HepG2 (cell line): ENCODE results near the gene CD72. TPM values are rescaled to one million over a fixed set of nuclear protein-coding genes. Genes with fewer than 3 reads are reported as not detected.

Experiments
- EP300 ChIP-seq, 3 experiments: sonication (generic) in 1 of 3; formaldehyde crosslinking in 1 of 3; IDR thresholded peaks; 2 replicates each; pipeline versions ENCODE4 v1.5.1 to v1.6.1; 2011 to 2020; ENCODE audit warnings: low read depth in 2 of 3, low read length in 2 of 3, borderline replicate concordance in 1 of 3, improper control_type of control experiment in 1 of 3, mild to moderate bottlenecking in 1 of 3, missing genetic modification reagents in 1 of 3, moderate library complexity in 1 of 3
- FOXM1 ChIP-seq: sonication (generic); formaldehyde crosslinking; IDR thresholded peaks from 2 replicates; pipeline ENCODE4 v1.5.0; 2020; ENCODE audit warnings: missing genetic modification reagents
- HNRNPL ChIP-seq: fragments of 200-400 bp; formaldehyde crosslinking; IDR thresholded peaks from 2 replicates; pipeline ENCODE4 v1.6.1; 2017; ENCODE audit warnings: mild to moderate bottlenecking, low read depth, low read length
- JDP2 ChIP-seq: sonication (generic); formaldehyde crosslinking; IDR thresholded peaks from 2 replicates; pipeline ENCODE4 v1.8.1; 2022; ENCODE audit warnings: missing genetic modification reagents, borderline replicate concordance
- LCORL ChIP-seq, 2 experiments: fragments of 450-650 bp in 1 of 2; sonication (generic) in 1 of 2; formaldehyde crosslinking in 1 of 2; IDR thresholded peaks; 2 replicates each; pipeline versions ENCODE4 v1.5.0 to v1.6.1; 2017 to 2020; ENCODE audit warnings: antibody characterized with exemption in 1 of 2, missing genetic modification reagents in 1 of 2
- MAFF ChIP-seq: IDR thresholded peaks from 2 replicates; pipeline ENCODE4 v1.6.1; 2011; ENCODE audit warnings: low read depth, low read length, improper control_type of control experiment
- NFRKB ChIP-seq: fragments of 450-650 bp; IDR thresholded peaks from 2 replicates; pipeline ENCODE4 v1.6.1; 2017
- U2AF2 ChIP-seq: fragments of 200-400 bp; formaldehyde crosslinking; IDR thresholded peaks from 2 replicates; pipeline ENCODE4 v1.6.1; 2017; ENCODE audit warnings: low read depth, mild to moderate bottlenecking, low read length
- ZEB1 ChIP-seq: IDR thresholded peaks from 2 replicates; pipeline ENCODE4 v1.6.1; 2012; ENCODE audit warnings: mild to moderate bottlenecking, low read depth, inconsistent platforms; ENCODE audit not compliant: insufficient replicate concordance
- ZFP36L1 ChIP-seq: sonication (generic); formaldehyde crosslinking; IDR thresholded peaks from 2 replicates; pipeline ENCODE4 v1.8.0; 2022; ENCODE audit warnings: mild to moderate bottlenecking, missing genetic modification reagents, moderate library complexity
- ZFX ChIP-seq: sonication (generic); formaldehyde crosslinking; IDR thresholded peaks from 2 replicates; pipeline ENCODE4 v1.4.0; 2020; ENCODE audit warnings: mild to moderate bottlenecking, low read depth, missing genetic modification reagents, moderate library complexity
- ZMAT3 ChIP-seq: sonication (generic); formaldehyde crosslinking; conservative IDR thresholded peaks from 2 replicates; pipeline ENCODE4 v1.7.0; 2021; ENCODE audit warnings: missing genetic modification reagents
- ZNF232 ChIP-seq: sonication (generic); formaldehyde crosslinking; IDR thresholded peaks from 2 replicates; pipeline ENCODE4 v1.4.0; 2020; ENCODE audit warnings: missing genetic modification reagents, borderline replicate concordance
- ZNF530 ChIP-seq: sonication (generic); formaldehyde crosslinking; IDR thresholded peaks from 2 replicates; pipeline ENCODE4 v1.5.0; 2020; ENCODE audit warnings: low read depth, mild to moderate bottlenecking, missing genetic modification reagents
- ZSCAN30 ChIP-seq: sonication (generic); formaldehyde crosslinking; IDR thresholded peaks from 2 replicates; pipeline ENCODE4 v1.5.0; 2020; ENCODE audit warnings: mild to moderate bottlenecking, missing genetic modification reagents
- polyA plus RNA-seq, 8 experiments: library from polyadenylated mRNA; depleted of rRNA in 3 of 8; stranded (reverse) in 7 of 8; unstranded in 1 of 8; fragments of >200 nt; fragmentation: Illumina TruSeq in 4 of 8; extraction: Trizol in 4 of 8; gene quantifications; 2 replicates each; pipeline versions ENCODE4 v1.2.1 to v1.2.3, GENCODE V29; 2011 to 2016; ENCODE audit warnings: low read depth in 4 of 8, missing spikeins in 1 of 8, mixed read lengths in 1 of 8; ENCODE audit not compliant: insufficient read depth in 1 of 8
- total RNA-seq, 5 experiments: library from RNA; depleted of rRNA; stranded (reverse); fragments of >200 nt; fragmentation: Illumina TruSeq; extraction: Trizol; gene quantifications; 2 replicates each; pipeline ENCODE4 v1.2.3, GENCODE V29; 2016; ENCODE audit warnings: low read depth in 1 of 5
- TF ChIP-seq, protein P1 (sequence below): sonication (generic); formaldehyde crosslinking; IDR thresholded peaks from 2 replicates; pipeline ENCODE4 v1.5.1; 2020; ENCODE audit warnings: missing genetic modification reagents, mild to moderate bottlenecking, borderline replicate concordance
- TF ChIP-seq, protein P2 (sequence below): sonication (generic); formaldehyde crosslinking; IDR thresholded peaks from 2 replicates; pipeline ENCODE4 v1.5.1; 2020; ENCODE audit warnings: mild to moderate bottlenecking, moderate library complexity, missing genetic modification reagents
- TF ChIP-seq, protein P3 (sequence below): sonication (generic); formaldehyde crosslinking; IDR thresholded peaks from 2 replicates; pipeline ENCODE4 v1.4.0; 2020; ENCODE audit warnings: missing genetic modification reagents, mild to moderate bottlenecking, borderline replicate concordance

Gene CD72
- total and polyA plus RNA-seq, 2 of the 13 experiments (the other 11 are each of a cell fraction or from before 2014, with no cell fraction given), result 0.18 to 1.1 TPM

DNA sequence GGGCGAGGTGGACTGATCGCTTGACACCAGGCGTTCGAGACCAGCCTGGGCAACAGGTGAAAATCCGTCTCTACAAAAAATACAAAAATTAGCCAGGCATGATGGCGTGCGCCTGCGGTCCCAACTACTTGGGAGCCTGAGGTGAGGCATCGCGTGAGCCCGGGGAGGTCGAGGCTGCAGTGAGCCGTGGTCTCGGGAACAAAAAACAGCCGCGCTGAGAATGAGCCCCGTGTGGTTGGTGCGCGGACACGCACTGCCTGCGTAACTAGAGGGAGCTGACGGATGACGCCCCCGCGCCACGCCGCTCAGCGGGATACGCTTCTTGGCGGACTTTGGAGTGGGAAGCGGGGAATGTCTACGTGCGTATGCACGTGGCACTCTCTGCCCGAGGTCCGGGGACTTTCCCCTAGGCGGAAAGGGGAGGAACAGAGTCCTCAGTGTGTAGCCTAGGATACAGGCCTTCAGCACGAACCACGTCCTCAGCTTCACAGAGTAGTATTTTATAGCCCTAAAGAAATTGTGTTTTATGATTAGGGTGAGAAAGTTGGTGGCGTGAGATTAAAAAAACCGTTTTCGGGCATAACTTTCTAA, 39.4 kb upstream of the CD72 start, which contains the start of gene RMRP (continued):
- TF ChIP-seq, protein P1, sequence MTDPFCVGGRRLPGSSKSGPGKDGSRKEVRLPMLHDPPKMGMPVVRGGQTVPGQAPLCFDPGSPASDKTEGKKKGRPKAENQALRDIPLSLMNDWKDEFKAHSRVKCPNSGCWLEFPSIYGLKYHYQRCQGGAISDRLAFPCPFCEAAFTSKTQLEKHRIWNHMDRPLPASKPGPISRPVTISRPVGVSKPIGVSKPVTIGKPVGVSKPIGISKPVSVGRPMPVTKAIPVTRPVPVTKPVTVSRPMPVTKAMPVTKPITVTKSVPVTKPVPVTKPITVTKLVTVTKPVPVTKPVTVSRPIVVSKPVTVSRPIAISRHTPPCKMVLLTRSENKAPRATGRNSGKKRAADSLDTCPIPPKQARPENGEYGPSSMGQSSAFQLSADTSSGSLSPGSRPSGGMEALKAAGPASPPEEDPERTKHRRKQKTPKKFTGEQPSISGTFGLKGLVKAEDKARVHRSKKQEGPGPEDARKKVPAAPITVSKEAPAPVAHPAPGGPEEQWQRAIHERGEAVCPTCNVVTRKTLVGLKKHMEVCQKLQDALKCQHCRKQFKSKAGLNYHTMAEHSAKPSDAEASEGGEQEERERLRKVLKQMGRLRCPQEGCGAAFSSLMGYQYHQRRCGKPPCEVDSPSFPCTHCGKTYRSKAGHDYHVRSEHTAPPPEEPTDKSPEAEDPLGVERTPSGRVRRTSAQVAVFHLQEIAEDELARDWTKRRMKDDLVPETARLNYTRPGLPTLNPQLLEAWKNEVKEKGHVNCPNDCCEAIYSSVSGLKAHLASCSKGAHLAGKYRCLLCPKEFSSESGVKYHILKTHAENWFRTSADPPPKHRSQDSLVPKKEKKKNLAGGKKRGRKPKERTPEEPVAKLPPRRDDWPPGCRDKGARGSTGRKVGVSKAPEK (CRISPR knock-in tag), result 0 out of 2 replicates have a peak, but pooled peaks have one; percentile 47
- TF ChIP-seq ZFP36L1 (CRISPR knock-in tag), result peak; percentile 84; the same call in 1 of the 2 replicates
- no peak for TF ChIP-seq ZNF530
- TF ChIP-seq U2AF2, result no peak
- peak; percentile 84; the same call in 1 of the 2 replicates for TF ChIP-seq FOXM1
- peak; percentile 97 for TF ChIP-seq ZMAT3 (CRISPR knock-in tag)
- peak; percentile 57; the same call in 1 of the 2 replicates for TF ChIP-seq ZSCAN30
- peak in 1 of 2 experiments; percentile 57; a peak in 3 of 4 replicates for TF ChIP-seq EP300 (IDR thresholded peaks at IDR 0.05; ENCODE audit: low read depth in 2 of 2, low read length in 2 of 2)
- TF ChIP-seq EP300 (CRISPR knock-in tag; IDR thresholded peaks at IDR 0.05; ENCODE audit: borderline replicate concordance), result peak; percentile 57; the same call in 1 of the 2 replicates
- 0 out of 2 replicates have a peak, but pooled peaks have one; percentile 34 for TF ChIP-seq HNRNPL
- TF ChIP-seq ZFX (CRISPR knock-in tag), result peak; percentile 72
- TF ChIP-seq NFRKB, result no peak
- no peak for TF ChIP-seq ZEB1
- no peak for TF ChIP-seq JDP2 (CRISPR knock-in tag)
- peak; percentile 93 for TF ChIP-seq ZNF232 (CRISPR knock-in tag)
- TF ChIP-seq MAFF, result no peak
- TF ChIP-seq LCORL (IDR thresholded peaks at IDR 0.05), result no peak
- peak; percentile 91 for TF ChIP-seq LCORL (CRISPR knock-in tag; IDR thresholded peaks at IDR 0.05)
- TF ChIP-seq, protein P2, sequence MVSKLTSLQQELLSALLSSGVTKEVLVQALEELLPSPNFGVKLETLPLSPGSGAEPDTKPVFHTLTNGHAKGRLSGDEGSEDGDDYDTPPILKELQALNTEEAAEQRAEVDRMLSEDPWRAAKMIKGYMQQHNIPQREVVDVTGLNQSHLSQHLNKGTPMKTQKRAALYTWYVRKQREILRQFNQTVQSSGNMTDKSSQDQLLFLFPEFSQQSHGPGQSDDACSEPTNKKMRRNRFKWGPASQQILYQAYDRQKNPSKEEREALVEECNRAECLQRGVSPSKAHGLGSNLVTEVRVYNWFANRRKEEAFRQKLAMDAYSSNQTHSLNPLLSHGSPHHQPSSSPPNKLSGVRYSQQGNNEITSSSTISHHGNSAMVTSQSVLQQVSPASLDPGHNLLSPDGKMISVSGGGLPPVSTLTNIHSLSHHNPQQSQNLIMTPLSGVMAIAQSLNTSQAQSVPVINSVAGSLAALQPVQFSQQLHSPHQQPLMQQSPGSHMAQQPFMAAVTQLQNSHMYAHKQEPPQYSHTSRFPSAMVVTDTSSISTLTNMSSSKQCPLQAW (CRISPR knock-in tag), result peak; percentile 99
- TF ChIP-seq, protein P3, sequence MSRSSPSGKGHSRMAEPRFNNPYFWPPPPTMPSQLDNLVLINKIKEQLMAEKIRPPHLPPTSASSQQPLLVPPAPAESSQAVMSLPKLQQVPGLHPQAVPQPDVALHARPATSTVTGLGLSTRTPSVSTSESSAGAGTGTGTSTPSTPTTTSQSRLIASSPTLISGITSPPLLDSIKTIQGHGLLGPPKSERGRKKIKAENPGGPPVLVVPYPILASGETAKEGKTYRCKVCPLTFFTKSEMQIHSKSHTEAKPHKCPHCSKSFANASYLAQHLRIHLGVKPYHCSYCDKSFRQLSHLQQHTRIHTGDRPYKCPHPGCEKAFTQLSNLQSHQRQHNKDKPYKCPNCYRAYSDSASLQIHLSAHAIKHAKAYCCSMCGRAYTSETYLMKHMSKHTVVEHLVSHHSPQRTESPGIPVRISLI (CRISPR knock-in tag), result peak; percentile 61; the same call in 1 of the 2 replicates
